Limb (tissue), 2 donors: Measurements from ENCODE around the gene ID3.

Source experiments
- DNase-seq, 2 donors: peaks; one replicate each; pipeline ENCODE4 v3.0.0-alpha.2; 2016; ENCODE audit errors: extremely low spot score in 2 of 2

ID3 gene

GRCh38 chr1:23528250-23528978 is 30.9 kb downstream of the ID3 start:
- DNase-seq = peak; percentile 75 to 77

GRCh38 chr1:23527900-23528249 is 31.4 kb downstream of the ID3 start:
- DNase-seq = no peak

- no peak for DNase-seq
These were observed 31.9 kb downstream of the ID3 start for GRCh38 chr1:23527366-23527765.

- DNase-seq = no peak
These were observed 32.8 kb downstream of the ID3 start for GRCh38 chr1:23526329-23527041.

- no peak for DNase-seq
These were observed 33.6 kb downstream of the ID3 start for GRCh38 chr1:23525558-23526250.

GRCh38 chr1:23524716-23525401 is 34.4 kb downstream of the ID3 start:
- DNase-seq = peak; percentile 43 to 69

GRCh38 chr1:23524163-23524562 is 35.1 kb downstream of the ID3 start:
- DNase-seq = no peak

GRCh38 chr1:23522244-23522982 is 36.9 kb downstream of the ID3 start:
- no peak for DNase-seq

- no peak for DNase-seq
These were observed 37.7 kb downstream of the ID3 start for GRCh38 chr1:23521588-23521987.

- DNase-seq = no peak
These were observed 41.7 kb downstream of the ID3 start for GRCh38 chr1:23517581-23517980.

- no peak for DNase-seq
These were observed 43.4 kb downstream of the ID3 start for GRCh38 chr1:23515905-23516304.

GRCh38 chr1:23514111-23514679 is 45.1 kb downstream of the ID3 start:
- DNase-seq = no peak

- no peak for DNase-seq
These were observed 49.4 kb downstream of the ID3 start for GRCh38 chr1:23509896-23510295.
